ENCODE data around the gene ZCWPW1. TPM values are rescaled to one million over a fixed set of nuclear protein-coding genes. Genes with fewer than 3 reads are reported as not detected.

ZCWPW1 gene
- total and polyA plus RNA-seq, 2 donors (not counting 1 experiment from before 2014, with no cell fraction given): 11.3 to 28.0 TPM

GRCh38 chr7:100415448-100415847 is 13.1 kb downstream of the ZCWPW1 start:
- Mint-ChIP-seq H3K9me3 (ENCODE audit: insufficient read depth) (no peaks in the 10 kb centered on the region), H3K4me1 (peaks cover 15% of the 10 kb centered on the region), H3K27ac (no peak overlapping the region), H3K4me3 (no peak overlapping the region), H3K27me3 (no peaks in the 10 kb centered on the region)
- H3K9me3 ChIP-seq (ENCODE audit: control extremely low read depth in 1 of 3, control insufficient read depth in 2 of 3, insufficient read depth in 1 of 3, low read length in 2 of 3): no peaks in the 10 kb centered on the region
- no peak overlapping the region for H2AFZ ChIP-seq (ENCODE audit: insufficient read depth, low read depth, low read length, poor library complexity, severe bottlenecking)
- no peak overlapping the region for H3K4me2 ChIP-seq (replicated peaks; ENCODE audit: low read depth, low read length, poor library complexity, severe bottlenecking)
- H3K79me2 ChIP-seq (ENCODE audit: control insufficient read depth, insufficient read depth, low read length): no peaks in the 10 kb centered on the region
- no peak for DNase-seq
- no peak overlapping the region for H3K9ac ChIP-seq (ENCODE audit: low read length)
- no peak overlapping the region for H3K4me3 ChIP-seq (ENCODE audit: control extremely low read depth in 1 of 5, extremely low read depth in 1 of 5, insufficient read depth in 1 of 5, low read depth in 2 of 5, low read length in 4 of 5)
- ChIA-PET CTCF (interaction anchor here (0.9 to 1.5 kb wide), 5 partner anchors 8 to 282 kb away, joined by 3 to 11 read pairs (median 3); partner anchors contain the start of gene ZCWPW1), POLR2A (interaction anchor here (0.7 kb wide), 1 partner anchor 169 kb away, joined by 7 read pairs; no protein-coding TSS in a partner anchor)
- 100% methylated on average over 3 of the region's 5 CpGs for WGBS (ENCODE audit: insufficient coverage)
- no peaks in the 10 kb centered on the region for H4K20me1 ChIP-seq (ENCODE audit: control insufficient read depth, insufficient read depth, low read length, poor library complexity, severe bottlenecking)
- no peak overlapping the region for H3K27ac ChIP-seq (ENCODE audit: low read length in 2 of 2)
- H3K36me3 ChIP-seq (replicated peaks in 1 of 2; ENCODE audit: control extremely low read depth in 1 of 2, control insufficient read depth in 1 of 2, extremely low read depth in 1 of 2, insufficient read depth in 2 of 2, low read length in 1 of 2): no peaks in the 10 kb centered on the region
- peaks cover 18 to 20% of the 10 kb centered on the region in 2 donors for H3K4me1 ChIP-seq (ENCODE audit: control insufficient read depth in 2 of 2, insufficient read depth in 2 of 2, low read length in 2 of 2)
- H3K27me3 ChIP-seq (replicated peaks in 1 of 4; ENCODE audit: control extremely low read depth in 1 of 4, control insufficient read depth in 3 of 4, insufficient read depth in 4 of 4, low read length in 3 of 4): no peaks in the 10 kb centered on the region
- intact Hi-C loops (cut with micrococcal nuclease): no loop called here
- TF ChIP-seq CTCF (IDR thresholded peaks at IDR 0.05) (no peak), EZH2 (IDR thresholded peaks at IDR 0.05; ENCODE audit: borderline replicate concordance, insufficient read depth, low read depth, low read length, poor library complexity, severe bottlenecking) (no peak)
- ATAC-seq (ENCODE audit: low read depth): no peak

- Mint-ChIP-seq H3K9me3 (ENCODE audit: insufficient read depth) (no peaks in the 10 kb centered on the region), H3K27ac (no peak overlapping the region), H3K4me1 (peaks cover 12% of the 10 kb centered on the region), H3K4me3 (no peak overlapping the region), H3K27me3 (no peaks in the 10 kb centered on the region)
- intact Hi-C loops (cut with micrococcal nuclease): no loop called here
- no peaks in the 10 kb centered on the region for H3K79me2 ChIP-seq (ENCODE audit: control insufficient read depth, insufficient read depth, low read length)
- ChIA-PET POLR2A (interaction anchor here (0.5 kb wide), 2 partner anchors 36 to 168 kb away, joined by 3 to 7 read pairs; no protein-coding TSS in a partner anchor), CTCF (interaction anchor here (0.6 to 1.4 kb wide), 4 partner anchors 27 to 281 kb away, joined by 3 to 5 read pairs (median 4); no protein-coding TSS in a partner anchor)
- H4K20me1 ChIP-seq (ENCODE audit: control insufficient read depth, insufficient read depth, low read length, poor library complexity, severe bottlenecking): no peaks in the 10 kb centered on the region
- no peaks in the 10 kb centered on the region for H3K27me3 ChIP-seq (replicated peaks in 1 of 4; ENCODE audit: control extremely low read depth in 1 of 4, control insufficient read depth in 3 of 4, insufficient read depth in 4 of 4, low read length in 3 of 4)
- peaks cover 23 to 26% of the 10 kb centered on the region in 2 donors for H3K4me1 ChIP-seq (ENCODE audit: control insufficient read depth in 2 of 2, insufficient read depth in 2 of 2, low read length in 2 of 2)
- no peak overlapping the region for H3K4me3 ChIP-seq (ENCODE audit: control extremely low read depth in 1 of 5, extremely low read depth in 1 of 5, insufficient read depth in 1 of 5, low read depth in 2 of 5, low read length in 4 of 5)
- H2AFZ ChIP-seq (ENCODE audit: insufficient read depth, low read depth, low read length, poor library complexity, severe bottlenecking): no peak overlapping the region
- no peak for DNase-seq
- peak overlapping the region; percentile 16 for H3K4me2 ChIP-seq (replicated peaks; ENCODE audit: low read depth, low read length, poor library complexity, severe bottlenecking)
- ATAC-seq (ENCODE audit: low read depth): no peak
- no peak overlapping the region for H3K9ac ChIP-seq (ENCODE audit: low read length)
- no peaks in the 10 kb centered on the region for H3K36me3 ChIP-seq (replicated peaks in 1 of 2; ENCODE audit: control extremely low read depth in 1 of 2, control insufficient read depth in 1 of 2, extremely low read depth in 1 of 2, insufficient read depth in 2 of 2, low read length in 1 of 2)
- H3K9me3 ChIP-seq (ENCODE audit: control extremely low read depth in 1 of 3, control insufficient read depth in 2 of 3, insufficient read depth in 1 of 3, low read length in 2 of 3): no peaks in the 10 kb centered on the region
- no peak for TF ChIP-seq CTCF (IDR thresholded peaks at IDR 0.05)
- TF ChIP-seq EZH2 (IDR thresholded peaks at IDR 0.05; ENCODE audit: borderline replicate concordance, insufficient read depth, low read depth, low read length, poor library complexity, severe bottlenecking): no peak
- WGBS (ENCODE audit: insufficient coverage): no CpG with 5 or more reads among the region's 1 CpG
- peak overlapping the region; percentile 17 to 50 for H3K27ac ChIP-seq (ENCODE audit: low read length in 2 of 2)
These were observed 14.6 kb downstream of the ZCWPW1 start for GRCh38 chr7:100413889-100414288.

Data from B cell (primary cell).